Dorsolateral prefrontal cortex (tissue), 118 donors: Measurements from ENCODE around the gene CDH24. TPM values are rescaled to one million over a fixed set of nuclear protein-coding genes. Genes with fewer than 3 reads are reported as not detected.

ENCODE experiments used
- total RNA-seq, 120 experiments: library from RNA; stranded (reverse); gene quantifications; one replicate each; pipeline versions ENCODE4 v1.2.3 to v1.2.4, GENCODE V29; 2022

CDH24 gene
- total RNA-seq, 120 experiments from 2014 or later, result 4.3 to 15.9 (median 8.8) TPM

Other genes starting within 250 kb of the CDH24 start
- gene SLC7A7, start 242.1 kb downstream of the CDH24 start, total RNA-seq, result 10 to 100 TPM in 4 of 120 experiments, 1 to 10 TPM in 115, under 1 TPM in 1; 1.00 to 12.6 (median 3.5) TPM
- gene MRPL52, start 227.6 kb downstream of the CDH24 start, total RNA-seq, result 10 to 100 TPM; 37.4 to 83.2 (median 56.3) TPM
- gene MMP14, start 220.9 kb downstream of the CDH24 start, total RNA-seq, result 10 to 100 TPM in 49 of 120 experiments, 1 to 10 TPM in 71; 2.9 to 29.5 (median 9.1) TPM
- gene LRP10, start 185.8 kb downstream of the CDH24 start, total RNA-seq, result 10 to 100 TPM; 15.6 to 75.0 (median 31.2) TPM
- 1 to 10 TPM in 103 of 120 experiments, under 1 TPM in 17; 0.51 to 5.3 (median 1.6) TPM for gene REM2, start 174.3 kb downstream of the CDH24 start, total RNA-seq
- 10 to 100 TPM; 54.8 to 96.7 (median 72.6) TPM for gene RBM23, start 138.4 kb downstream of the CDH24 start, total RNA-seq
- gene PRMT5, start 128.1 kb downstream of the CDH24 start, total RNA-seq, result 10 to 100 TPM; 35.6 to 70.9 (median 49.6) TPM
- 10 to 100 TPM in 118 of 120 experiments, 1 to 10 TPM in 2; 8.9 to 28.8 (median 18.4) TPM for gene HAUS4, start 100.4 kb downstream of the CDH24 start, total RNA-seq
- 1 to 10 TPM in 101 of 120 experiments, under 1 TPM in 19; 0.21 to 9.0 (median 1.9) TPM for gene AJUBA, start 75.0 kb downstream of the CDH24 start, total RNA-seq
- gene C14orf93, start 47.4 kb downstream of the CDH24 start, total RNA-seq, result 10 to 100 TPM in 12 of 120 experiments, 1 to 10 TPM in 108; 2.6 to 11.8 (median 6.5) TPM
- gene PSMB5, start 22.6 kb downstream of the CDH24 start, total RNA-seq, result 100 to 1,000 TPM in 60 of 120 experiments, 10 to 100 TPM in 60; 63.4 to 136 (median 100) TPM
- under 1 TPM in 4 of 120 experiments, not detected in 116; 0.17 to 0.43 (median 0.22) TPM for gene PSMB11, start 15.3 kb downstream of the CDH24 start, total RNA-seq
- 100 to 1,000 TPM; 107 to 209 (median 157) TPM for gene ACIN1, start 37.6 kb upstream of the CDH24 start, total RNA-seq
- 10 to 100 TPM in 119 of 120 experiments, 1 to 10 TPM in 1; 7.9 to 32.3 (median 22.8) TPM for gene C14orf119, start 38.0 kb upstream of the CDH24 start, total RNA-seq
- 1 to 10 TPM in 9 of 120 experiments, under 1 TPM in 64, not detected in 47; 0.18 to 1.9 (median 0.40) TPM for gene CIROP, start 47.5 kb upstream of the CDH24 start, total RNA-seq
- gene CEBPE, start 61.7 kb upstream of the CDH24 start, total RNA-seq, result under 1 TPM in 3 of 120 experiments, not detected in 117; 0.37 to 0.54 (median 0.51) TPM
- 10 to 100 TPM; 15.8 to 59.0 (median 35.8) TPM for gene SLC7A8, start 126.1 kb upstream of the CDH24 start, total RNA-seq
- under 1 TPM in 1 of 120 experiments, not detected in 119; 0.91 TPM for gene RNF212B, start 180.4 kb upstream of the CDH24 start, total RNA-seq
- 10 to 100 TPM in 43 of 120 experiments, 1 to 10 TPM in 77; 5.4 to 16.5 (median 9.1) TPM for gene HOMEZ, start 228.6 kb upstream of the CDH24 start, total RNA-seq
- gene PPP1R3E, start 245.3 kb upstream of the CDH24 start, total RNA-seq, result 100 to 1,000 TPM in 2 of 120 experiments, 10 to 100 TPM in 118; 40.5 to 103 (median 63.1) TPM
- gene BCL2L2, start 249.3 kb upstream of the CDH24 start, total RNA-seq, result 100 to 1,000 TPM in 113 of 120 experiments, 10 to 100 TPM in 7; 91.0 to 167 (median 129) TPM